Measurements from ENCODE around the gene CDYL.
"Not testable (repeated sequence)": the region's sequence is repeated elsewhere in the genome, so short reads cannot be mapped to it uniquely, and the experiment has no call there.

CDYL gene

DNA sequence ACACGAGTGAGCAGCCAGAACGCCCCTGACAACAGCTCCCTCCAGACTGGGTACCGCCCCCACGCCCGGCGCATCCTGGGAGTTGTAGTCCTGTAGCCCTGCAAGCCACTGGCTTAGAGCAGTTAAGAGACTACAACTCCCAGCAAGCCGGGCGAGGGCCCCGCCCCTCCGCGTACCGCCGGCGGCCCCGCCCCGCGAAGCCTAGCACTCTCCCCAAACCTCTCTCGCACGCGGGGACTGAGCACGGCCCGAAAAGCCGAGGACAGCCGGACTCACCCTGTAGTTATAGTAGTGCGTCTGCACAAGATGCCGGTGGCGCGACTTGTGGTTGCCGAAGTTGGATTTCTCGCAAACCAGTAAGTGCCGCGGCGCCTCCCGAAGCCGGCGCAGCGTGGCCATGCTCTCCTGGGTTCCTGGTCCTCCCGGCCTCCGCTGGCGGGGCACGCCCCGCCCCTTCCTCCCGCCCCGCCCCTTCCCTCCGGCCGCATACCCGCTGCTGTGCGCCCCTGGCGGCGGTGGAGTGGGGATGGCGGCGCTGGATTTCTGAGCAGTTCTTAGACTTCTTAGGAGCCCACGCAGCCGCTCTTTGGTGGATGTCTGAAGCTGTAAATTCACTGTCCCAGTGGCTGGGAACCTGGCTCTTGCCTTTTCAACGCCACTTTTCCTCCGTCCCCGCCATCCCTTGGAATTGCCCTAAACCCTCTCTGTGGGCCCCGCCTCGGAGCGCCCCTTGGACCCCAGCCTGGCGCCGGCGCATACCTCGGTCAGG lies 227.6 kb downstream of the CDYL start, which contains the start of gene RPP40:
Gene RPP40, minus strand, starts transcription at position 434 of the 769 bp plus-strand sequence. Its CDS starts 35 bp downstream, at position 399.
- H2BK15ac ChIP-seq (ENCODE audit: low read length) = no peak within 1 kb of the TSS
- H3K4me3 ChIP-seq (ENCODE audit: low read length in 2 of 2) = peak within 1 kb of the TSS; percentile 99
- H3K27me3 ChIP-seq (ENCODE audit: control insufficient read depth in 3 of 3, insufficient read depth in 3 of 3, low read depth in 1 of 3, low read length in 3 of 3) = no peaks in the 10 kb centered on the region
- H2AK5ac ChIP-seq (ENCODE audit: low read depth, low read length) = no peak within 1 kb of the TSS
- H3K9me3 ChIP-seq (replicated peaks in 1 of 2; ENCODE audit: control insufficient read depth in 2 of 2, insufficient read depth in 1 of 2, low read depth in 1 of 2, low read length in 2 of 2) = no peaks in the 10 kb centered on the region
- peaks cover 2% of the 10 kb centered on the region in 2 donors for H3K4me1 ChIP-seq (ENCODE audit: control insufficient read depth in 2 of 2, insufficient read depth in 1 of 2, low read depth in 1 of 2, low read length in 2 of 2)
- H3K18ac ChIP-seq (ENCODE audit: low read length) = peak within 1 kb of the TSS; percentile 91
- peak; percentile 96 for DNase-seq (ENCODE audit: low spot score)
- H3K4ac ChIP-seq (ENCODE audit: low read length) = no peak within 1 kb of the TSS
- H3K14ac ChIP-seq (ENCODE audit: low read length) = peak within 1 kb of the TSS; percentile 84
- no CpG with 5 or more reads among the region's 64 CpGs for WGBS, 2 donors (ENCODE audit: extremely low coverage in 2 of 2, insufficient read length in 2 of 2, insufficient replicate concordance in 1 of 2)
- H3K36me3 ChIP-seq (replicated peaks in 1 of 2; ENCODE audit: control insufficient read depth in 2 of 2, insufficient read depth in 2 of 2, low read length in 2 of 2) = peaks cover 5 to 20% of the 10 kb centered on the region in 2 donors
- no peak within 1 kb of the TSS for H2BK120ac ChIP-seq (ENCODE audit: low read depth, low read length)
- H2AFZ ChIP-seq (ENCODE audit: low read length) = peak within 1 kb of the TSS; percentile 100
- peak within 1 kb of the TSS; percentile 89 for H3K4me2 ChIP-seq (ENCODE audit: insufficient read depth, low read length, poor library complexity, severe bottlenecking)
- peak within 1 kb of the TSS; percentile 65 for H3K9ac ChIP-seq (ENCODE audit: low read depth, low read length, poor library complexity)
- H3K23ac ChIP-seq (ENCODE audit: low read depth, low read length, poor library complexity) = peak within 1 kb of the TSS; percentile 48
- no peak within 1 kb of the TSS for H2BK12ac ChIP-seq (ENCODE audit: low read length)
- H4K91ac ChIP-seq (ENCODE audit: low read depth, low read length, poor library complexity) = no peak within 1 kb of the TSS
- peak within 1 kb of the TSS; percentile 56 for H3K27ac ChIP-seq (replicated peaks; ENCODE audit: low read length)
- H4K8ac ChIP-seq (ENCODE audit: low read depth, low read length) = no peak within 1 kb of the TSS
- peak within 1 kb of the TSS; percentile 20 for H2BK5ac ChIP-seq (ENCODE audit: low read length)
- H3K79me1 ChIP-seq (ENCODE audit: low read depth, low read length) = no peaks in the 10 kb centered on the region

DNA sequence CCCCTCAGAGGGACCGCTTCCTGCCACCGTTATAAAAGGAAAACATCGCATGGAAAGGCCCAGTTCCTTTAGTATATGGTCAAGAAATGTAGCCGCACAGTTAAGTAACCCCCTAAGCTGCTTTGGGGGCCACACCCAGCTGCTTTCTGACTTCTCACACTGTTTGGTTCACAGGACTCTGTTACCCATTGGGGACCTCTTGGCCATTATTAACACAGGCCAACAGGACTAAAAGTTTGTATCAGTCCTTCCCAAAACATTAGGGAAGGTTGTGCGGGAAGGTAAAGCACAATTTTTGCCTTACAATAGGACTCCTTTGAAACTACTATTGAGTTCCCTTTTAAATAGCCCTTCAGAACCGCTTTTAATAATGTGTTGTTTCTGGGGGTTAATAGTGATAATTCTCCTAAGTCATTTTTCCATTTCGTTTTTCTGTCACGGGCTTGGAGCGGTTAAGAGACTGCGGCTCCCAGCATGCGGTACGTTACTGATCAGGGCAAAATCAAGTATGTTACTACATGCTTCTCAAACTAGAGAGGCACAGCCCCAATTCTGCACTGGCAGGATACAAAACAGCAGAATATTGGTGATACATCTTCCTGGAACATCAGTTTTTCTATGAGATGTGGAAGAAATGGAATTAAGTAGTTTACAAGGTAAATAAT lies 228.3 kb downstream of the CDYL start:
- peak overlapping the region; percentile 48 for H3K23ac ChIP-seq (ENCODE audit: low read depth, low read length, poor library complexity)
- peak overlapping the region; percentile 89 for H3K4me2 ChIP-seq (ENCODE audit: insufficient read depth, low read length, poor library complexity, severe bottlenecking)
- peak overlapping the region; percentile 100 for H2AFZ ChIP-seq (ENCODE audit: low read length)
- H4K8ac ChIP-seq (ENCODE audit: low read depth, low read length) = no peak overlapping the region
- H3K4me3 ChIP-seq (ENCODE audit: low read length in 2 of 2) = peak overlapping the region; percentile 88 to 99
- H3K27ac ChIP-seq (replicated peaks; ENCODE audit: low read length) = no peak overlapping the region
- no peak overlapping the region for H2BK120ac ChIP-seq (ENCODE audit: low read depth, low read length)
- no peak overlapping the region for H2BK15ac ChIP-seq (ENCODE audit: low read length)
- no peak overlapping the region for H2BK12ac ChIP-seq (ENCODE audit: low read length)
- H3K4ac ChIP-seq (ENCODE audit: low read length) = no peak overlapping the region
- H3K27me3 ChIP-seq (ENCODE audit: control insufficient read depth in 3 of 3, insufficient read depth in 3 of 3, low read depth in 1 of 3, low read length in 3 of 3) = no peaks in the 10 kb centered on the region
- H3K36me3 ChIP-seq (replicated peaks in 1 of 2; ENCODE audit: control insufficient read depth in 2 of 2, insufficient read depth in 2 of 2, low read length in 2 of 2) = peaks cover 5 to 18% of the 10 kb centered on the region in 2 donors
- H3K79me1 ChIP-seq (ENCODE audit: low read depth, low read length) = no peaks in the 10 kb centered on the region
- no peak overlapping the region for H2BK5ac ChIP-seq (ENCODE audit: low read length)
- H2AK5ac ChIP-seq (ENCODE audit: low read depth, low read length) = no peak overlapping the region
- H3K9ac ChIP-seq (ENCODE audit: low read depth, low read length, poor library complexity) = peak overlapping the region; percentile 50
- DNase-seq (ENCODE audit: low spot score) = no peak
- peak overlapping the region; percentile 91 for H3K18ac ChIP-seq (ENCODE audit: low read length)
- no CpG with 5 or more reads among the region's 12 CpGs for WGBS, 2 donors (ENCODE audit: extremely low coverage in 2 of 2, insufficient read length in 2 of 2, insufficient replicate concordance in 1 of 2)
- H3K4me1 ChIP-seq (ENCODE audit: control insufficient read depth in 2 of 2, insufficient read depth in 1 of 2, low read depth in 1 of 2, low read length in 2 of 2) = peaks cover 2% of the 10 kb centered on the region in 2 donors
- H3K14ac ChIP-seq (ENCODE audit: low read length) = no peak overlapping the region
- no peaks in the 10 kb centered on the region for H3K9me3 ChIP-seq (replicated peaks in 1 of 2; ENCODE audit: control insufficient read depth in 2 of 2, insufficient read depth in 1 of 2, low read depth in 1 of 2, low read length in 2 of 2)
- H4K91ac ChIP-seq (ENCODE audit: low read depth, low read length, poor library complexity) = no peak overlapping the region

DNA sequence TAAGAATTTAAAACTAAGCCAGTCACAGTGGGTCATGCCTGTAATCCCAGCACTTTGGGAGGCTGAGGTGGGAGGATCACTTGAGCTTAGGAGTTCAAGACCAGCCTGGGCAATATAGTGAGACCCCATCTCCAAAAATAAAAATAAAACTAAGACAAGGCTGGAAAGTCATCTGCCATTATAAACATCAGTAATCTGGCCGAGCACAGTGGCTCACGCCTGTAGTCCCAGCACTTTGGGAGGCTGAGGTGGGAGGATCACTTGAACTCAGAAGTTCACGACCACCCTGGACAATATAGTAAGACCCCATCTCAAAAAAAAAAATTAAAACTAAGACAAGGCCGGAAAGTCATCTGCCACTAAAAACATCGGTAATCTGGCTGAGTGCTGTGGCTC lies 228.8 kb downstream of the CDYL start:
- H3K9me3 ChIP-seq (replicated peaks in 1 of 2; ENCODE audit: control insufficient read depth in 2 of 2, insufficient read depth in 1 of 2, low read depth in 1 of 2, low read length in 2 of 2); H2BK15ac ChIP-seq (ENCODE audit: low read length); H2BK5ac ChIP-seq (ENCODE audit: low read length); H3K18ac ChIP-seq (ENCODE audit: low read length); H3K9ac ChIP-seq (ENCODE audit: low read depth, low read length, poor library complexity); H3K4me1 ChIP-seq (ENCODE audit: control insufficient read depth in 2 of 2, insufficient read depth in 1 of 2, low read depth in 1 of 2, low read length in 2 of 2); H2AK5ac ChIP-seq (ENCODE audit: low read depth, low read length); H3K23ac ChIP-seq (ENCODE audit: low read depth, low read length, poor library complexity); H3K4me3 ChIP-seq (ENCODE audit: low read length in 2 of 2); H3K4ac ChIP-seq (ENCODE audit: low read length); H4K8ac ChIP-seq (ENCODE audit: low read depth, low read length); H2BK120ac ChIP-seq (ENCODE audit: low read depth, low read length); H3K27me3 ChIP-seq (ENCODE audit: control insufficient read depth in 3 of 3, insufficient read depth in 3 of 3, low read depth in 1 of 3, low read length in 3 of 3); H3K27ac ChIP-seq (replicated peaks; ENCODE audit: low read length); H3K79me1 ChIP-seq (ENCODE audit: low read depth, low read length); H3K4me2 ChIP-seq (ENCODE audit: insufficient read depth, low read length, poor library complexity, severe bottlenecking); H2BK12ac ChIP-seq (ENCODE audit: low read length); H3K14ac ChIP-seq (ENCODE audit: low read length); H4K91ac ChIP-seq (ENCODE audit: low read depth, low read length, poor library complexity); DNase-seq (ENCODE audit: low spot score): not testable (repeated sequence)
- WGBS, 2 donors (ENCODE audit: extremely low coverage in 2 of 2, insufficient read length in 2 of 2, insufficient replicate concordance in 1 of 2) = no CpG with 5 or more reads among the region's 5 CpGs
- Histone ChIP-seq H2AFZ (ENCODE audit: low read length) (peak overlapping the region; percentile 100), H3K36me3 (replicated peaks in 1 of 2; ENCODE audit: control insufficient read depth in 2 of 2, insufficient read depth in 2 of 2, low read length in 2 of 2) (peaks cover 5 to 13% of the 10 kb centered on the region in 2 donors)

All from neuronal stem cell (in vitro differentiated cells).